Heart right ventricle (tissue), 16 donors: ENCODE measurements around the gene UNC5C. TPM values are rescaled to one million over a fixed set of nuclear protein-coding genes. Genes with fewer than 3 reads are reported as not detected.

Experiments used
- ATAC-seq, 8 donors: fragments of 200-7000 bp; cut with Tn5 transposase; one replicate each; pipeline ENCODE4 v1.9.1; 2020; ENCODE audit warnings: mild to moderate bottlenecking in 8 of 8, moderate library complexity in 8 of 8, moderate number of reproducible peaks in 1 of 8
- DNase-seq, 2 donors: peaks; one replicate each; pipeline ENCODE4 v3.0.0-alpha.2; 2020
- H3K27ac ChIP-seq, 10 donors: fragments of 200-600 bp; sonication (generic) in 2 of 10; one replicate each; pipeline versions ENCODE4 v1.5.0 to v1.8.0; 2020 to 2022; ENCODE audit warnings: mild to moderate bottlenecking in 3 of 10
- H3K27me3 ChIP-seq, 7 donors: fragments of 200-600 bp; one replicate each; pipeline ENCODE4 v1.8.0; 2021 to 2022; ENCODE audit warnings: mild to moderate bottlenecking in 2 of 7
- H3K36me3 ChIP-seq, 9 donors: fragments of 200-600 bp; sonication (generic) in 1 of 9; one replicate each; pipeline versions ENCODE4 v1.5.0 to v1.8.0; 2020 to 2022; ENCODE audit warnings: mild to moderate bottlenecking in 2 of 9
- H3K4me1 ChIP-seq, 9 donors: fragments of 200-600 bp; sonication (generic) in 1 of 9; one replicate each; pipeline versions ENCODE4 v1.5.0 to v1.8.0; 2020 to 2022; ENCODE audit warnings: mild to moderate bottlenecking in 4 of 9
- H3K4me3 ChIP-seq, 10 donors: fragments of 200-600 bp; sonication (generic) in 2 of 10; one replicate each; pipeline versions ENCODE4 v1.5.0 to v1.8.0; 2020 to 2022; ENCODE audit warnings: mild to moderate bottlenecking in 7 of 10, moderate library complexity in 2 of 10
- H3K9me3 ChIP-seq, 11 donors: fragments of 200-600 bp in 10 of 11; sonication (generic) in 2 of 11; one replicate each; pipeline versions ENCODE4 v1.5.0 to v1.8.0; 2013 to 2022; ENCODE audit warnings: mild to moderate bottlenecking in 2 of 11, control low read depth in 1 of 11, moderate library complexity in 1 of 11
- WGBS, 2 donors: extraction: QIAGEN DNeasy Blood & Tissue Kit; methylation state at CpG; one replicate each; pipeline ENCODE4 v1.1.7; 2013; ENCODE audit warnings: inconsistent platforms in 1 of 2; 5-methylcytosine and 5-hydroxymethylcytosine counted together
- intact Hi-C, 10 donors: fragments of 100-400 bp; cut with DNase I; formaldehyde crosslinking; loops; one replicate each; pipeline versions ENCODE4 v1.11.1 to v1.14.2; 2022
- polyA plus RNA-seq, 2 donors: library from polyadenylated mRNA; stranded (reverse); fragments of 200-250 nt; gene quantifications; one replicate each; pipeline ENCODE4 v1.2.3, GENCODE V29; 2013
- total RNA-seq, 10 donors: library from RNA; stranded (reverse); fragmentation: NEBNext Ultra II Directional in 3 of 10; extraction: Animal tissue kit (Norgen Biotek cat#: 25700) in 3 of 10; gene quantifications; one replicate each; pipeline versions ENCODE4 v1.2.1 to v1.2.4, GENCODE V29; 2021 to 2023
- TF ChIP-seq, protein P1 (sequence below), 9 donors: fragments of 200-600 bp; sonication (generic) in 2 of 9; IDR thresholded peaks; one replicate each; pipeline versions ENCODE4 v1.5.0 to v1.8.0; 2021 to 2022; ENCODE audit warnings: antibody characterized with exemption in 9 of 9, mild to moderate bottlenecking in 5 of 9, moderate library complexity in 1 of 9
- donor health status: Arrhythmogenic right ventricular cardiomyopathy.
- donor health status: ischemic (EF 13 %, LVEDD 7.1; RV severe dilation, severe dysfunction).
- donor health status: healthy with polysubstance abuse.
- donor health status: DM: no; HTN: yes; CAD: no.
- donor health status: DM: no; HTN: no; CAD: no.
- donor health status: ischemic (EF 25% LVEDD 6.9; RV normal size, moderate dysfunction).
- donor health status: ischemic (EF 25% LVEDD 5.7; RV mildly dilated, moderate dysfunction).
- donor health status: healthy.
- donor health status: DM: yes; HTN: yes; CAD: no.
- donor health status: Ischemic cardiomyopathy.
- donor health status: ischemic (EF 35%, LVEDD 5.7; RV mildly dilated, moderate dysfunction).
- donor health status: nonischemic (EF 11% LVEDD 7.7; RV severe dilation, severe dysfunction).
- donor health status: DM: yes; HTN: yes; CAD: no.
- donor health status: PGD.
- donor health status: ischemic (EF 29% LVEDD 5.4; RV normal size, mild dysfunction).
- donor health status: nonischemic (EF 23%, LVEDD 6.1; RV moderate dilation, normal function).

Gene UNC5C
- total and polyA plus RNA-seq, 12 donors, result 0.44 to 3.2 (median 1.5) TPM

DNA sequence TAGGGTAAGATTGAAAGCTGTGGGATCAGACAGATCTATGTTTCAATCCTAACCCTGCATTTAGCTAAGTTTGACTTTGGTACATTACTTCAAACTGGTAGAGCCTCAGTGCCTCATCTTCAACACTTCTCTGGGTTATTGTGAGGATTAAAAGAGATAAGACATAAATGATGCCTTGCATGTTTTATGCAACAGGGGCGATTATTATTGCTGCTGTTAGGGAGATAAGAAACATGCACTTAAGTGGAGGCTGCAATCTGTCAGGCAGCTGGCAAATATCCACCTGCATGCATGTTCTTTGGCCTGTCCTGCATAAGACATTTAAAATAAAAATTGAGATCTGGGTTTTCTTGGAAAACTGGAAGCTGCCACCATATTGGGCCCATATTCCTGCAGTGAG lies 24.6 kb downstream of the UNC5C start:
- Histone ChIP-seq H3K9me3 (no peaks in the 10 kb centered on the region), H3K36me3 (no peaks in the 10 kb centered on the region), H3K27ac (no peak overlapping the region), H3K27me3 (no peaks in the 10 kb centered on the region), H3K4me1 (peaks cover 0 to 6% (median 0%) of the 10 kb centered on the region in 9 donors), H3K4me3 (no peak overlapping the region)
- 14 to 34% methylated on average over 1 of the region's 1 CpG for WGBS, 2 donors
- TF ChIP-seq, protein P1, sequence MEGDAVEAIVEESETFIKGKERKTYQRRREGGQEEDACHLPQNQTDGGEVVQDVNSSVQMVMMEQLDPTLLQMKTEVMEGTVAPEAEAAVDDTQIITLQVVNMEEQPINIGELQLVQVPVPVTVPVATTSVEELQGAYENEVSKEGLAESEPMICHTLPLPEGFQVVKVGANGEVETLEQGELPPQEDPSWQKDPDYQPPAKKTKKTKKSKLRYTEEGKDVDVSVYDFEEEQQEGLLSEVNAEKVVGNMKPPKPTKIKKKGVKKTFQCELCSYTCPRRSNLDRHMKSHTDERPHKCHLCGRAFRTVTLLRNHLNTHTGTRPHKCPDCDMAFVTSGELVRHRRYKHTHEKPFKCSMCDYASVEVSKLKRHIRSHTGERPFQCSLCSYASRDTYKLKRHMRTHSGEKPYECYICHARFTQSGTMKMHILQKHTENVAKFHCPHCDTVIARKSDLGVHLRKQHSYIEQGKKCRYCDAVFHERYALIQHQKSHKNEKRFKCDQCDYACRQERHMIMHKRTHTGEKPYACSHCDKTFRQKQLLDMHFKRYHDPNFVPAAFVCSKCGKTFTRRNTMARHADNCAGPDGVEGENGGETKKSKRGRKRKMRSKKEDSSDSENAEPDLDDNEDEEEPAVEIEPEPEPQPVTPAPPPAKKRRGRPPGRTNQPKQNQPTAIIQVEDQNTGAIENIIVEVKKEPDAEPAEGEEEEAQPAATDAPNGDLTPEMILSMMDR (IDR thresholded peaks at IDR 0.05), result no peak
- no peak for DNase-seq
- intact Hi-C loops, result no loop called here
- ATAC-seq, result no peak

DNA sequence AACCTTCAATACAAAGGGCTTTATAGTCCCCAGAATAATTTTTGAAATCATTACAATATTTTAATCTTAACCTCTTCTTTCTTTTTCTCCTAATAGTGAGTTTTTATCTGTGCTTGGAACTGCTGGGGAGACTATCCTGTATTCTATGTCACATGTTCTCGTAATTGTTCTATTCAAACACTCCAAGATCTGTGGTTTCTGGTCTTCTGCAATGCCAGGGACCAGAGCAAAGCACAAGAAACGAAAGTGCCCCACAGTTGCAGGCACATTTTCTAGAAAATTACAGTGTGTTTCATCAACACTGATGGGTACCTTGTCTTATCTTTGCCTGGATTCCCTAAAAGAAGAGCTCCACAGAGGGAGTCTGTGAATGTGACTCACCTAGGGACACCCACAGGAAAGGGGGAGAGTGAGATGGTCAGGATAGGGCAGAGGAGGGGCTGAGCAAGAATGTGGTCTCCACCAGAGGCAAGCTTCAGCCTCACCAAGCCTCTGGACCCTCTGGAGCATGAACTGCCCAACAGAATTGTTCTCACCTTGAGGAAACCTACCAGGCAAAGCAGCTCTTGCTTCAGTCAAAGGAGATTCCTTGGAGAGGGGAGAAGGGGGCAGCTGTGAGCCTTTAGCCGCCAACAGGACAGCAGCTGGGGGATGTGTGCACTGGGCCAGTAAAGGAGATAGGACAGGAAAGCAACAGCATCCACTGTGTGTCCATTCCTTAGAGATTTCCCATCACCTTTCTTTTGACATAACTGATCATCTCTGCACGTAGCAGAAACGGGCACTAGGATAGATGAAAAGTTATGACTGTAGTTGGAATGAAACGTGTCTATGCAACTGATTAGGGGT lies 25.9 kb downstream of the UNC5C start:
- TF ChIP-seq, protein P1 (IDR thresholded peaks at IDR 0.05), result no peak
- Histone ChIP-seq H3K4me3 (no peak overlapping the region), H3K36me3 (no peaks in the 10 kb centered on the region), H3K27me3 (no peaks in the 10 kb centered on the region), H3K4me1 (peaks cover 0 to 6% (median 0%) of the 10 kb centered on the region in 9 donors), H3K27ac (no peak overlapping the region), H3K9me3 (no peaks in the 10 kb centered on the region)
- ATAC-seq, result no peak
- WGBS, 2 donors, result 86 to 87% methylated on average over 6 of the region's 6 CpGs
- intact Hi-C loops, result no loop called here
- no peak for DNase-seq

DNA sequence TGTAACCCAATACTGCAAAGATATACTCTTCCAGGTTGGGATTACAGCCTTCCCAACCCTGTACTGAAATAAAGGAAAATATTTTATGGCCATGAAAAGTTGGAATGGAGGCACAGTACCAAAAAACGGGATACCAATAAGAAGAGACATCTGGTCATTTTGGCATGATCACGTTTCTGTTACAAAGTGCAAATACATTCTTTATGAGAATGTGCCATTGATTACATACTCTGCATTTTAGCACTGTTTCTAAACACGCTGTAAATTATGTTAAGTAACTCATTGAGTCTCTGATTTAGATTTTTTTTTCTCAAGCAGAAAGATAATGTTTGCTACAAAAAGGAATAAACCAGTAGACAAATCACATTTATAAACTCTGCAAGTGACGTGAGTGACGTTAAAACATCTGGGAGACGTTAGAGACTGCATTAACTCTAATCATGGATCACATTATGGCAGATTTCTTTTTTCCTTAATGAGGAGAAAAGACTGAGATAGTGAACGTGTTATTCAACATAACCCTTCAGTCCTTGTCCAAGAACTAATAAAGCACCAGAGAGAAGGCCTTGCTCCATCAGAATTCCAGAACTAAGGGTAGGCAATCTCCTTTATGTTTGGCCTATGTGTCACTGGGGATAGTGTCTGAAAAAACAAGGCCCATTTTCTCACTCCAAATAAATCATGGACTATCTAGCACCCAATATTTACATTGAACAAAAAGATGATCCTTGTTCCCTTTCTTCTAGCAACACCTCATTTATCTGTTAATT lies 31.0 kb downstream of the UNC5C start:
- intact Hi-C loops, result no loop called here
- no peak for ATAC-seq
- no peak overlapping the region for H3K4me3 ChIP-seq

DNA sequence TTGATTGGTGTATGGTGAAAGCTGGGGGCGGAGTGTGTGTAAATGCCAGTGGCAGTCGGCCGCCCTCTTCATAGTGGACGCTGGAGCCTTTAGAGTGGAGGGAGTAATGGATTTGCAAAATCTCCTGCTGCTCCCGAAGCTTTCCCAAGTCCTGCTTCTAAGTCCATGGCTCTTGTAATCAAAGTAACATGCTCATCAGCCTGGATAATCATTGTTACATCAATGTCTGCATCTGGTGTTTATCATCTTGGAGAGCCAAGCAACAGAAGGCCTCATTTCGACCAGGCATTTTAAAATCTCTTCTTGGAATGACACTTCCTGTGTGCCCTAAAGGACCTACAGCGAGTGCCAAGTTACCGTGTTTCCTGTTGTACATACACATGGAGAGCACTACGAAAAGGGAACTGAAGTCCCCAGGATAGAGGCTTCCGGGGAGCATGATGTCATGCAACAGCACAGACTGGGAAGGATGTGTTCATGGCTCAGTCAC lies 32.2 kb downstream of the UNC5C start:
- Histone ChIP-seq H3K4me1 (peaks cover 0 to 9% (median 0%) of the 10 kb centered on the region in 9 donors), H3K27me3 (no peaks in the 10 kb centered on the region), H3K27ac (peak overlapping the region in 2 of 10 donors; percentile 5 to 20), H3K36me3 (no peaks in the 10 kb centered on the region), H3K4me3 (no peak overlapping the region), H3K9me3 (peaks cover 0 to 3% (median 0%) of the 10 kb centered on the region in 11 donors)
- DNase-seq, result no peak
- WGBS, 2 donors, result 57 to 63% methylated on average over 10 of the region's 10 CpGs
- ATAC-seq, result peak in 6 of 8 donors; percentile 51 to 77 (median 66)
- intact Hi-C loops, result no loop called here
- TF ChIP-seq, protein P1 (IDR thresholded peaks at IDR 0.05), result no peak

More for the DNA sequence above, 31.0 kb downstream of the UNC5C start:
- H3K36me3 ChIP-seq, result no peaks in the 10 kb centered on the region
- H3K27me3 ChIP-seq, result no peaks in the 10 kb centered on the region
- no peak for DNase-seq
- peaks cover 0 to 9% (median 0%) of the 10 kb centered on the region in 9 donors for H3K4me1 ChIP-seq
- peaks cover 0 to 3% (median 0%) of the 10 kb centered on the region in 11 donors for H3K9me3 ChIP-seq
- 68 to 69% methylated on average over 7 of the region's 7 CpGs for WGBS, 2 donors
- no peak overlapping the region for H3K27ac ChIP-seq
- TF ChIP-seq, protein P1 (IDR thresholded peaks at IDR 0.05), result no peak
